ENCODE measurements around the gene MUC4.

MUC4 gene

GRCh38 chr3:195761123-195761566 is 50.6 kb downstream of the MUC4 start:
- Histone ChIP-seq H3K4me2 (no peak overlapping the region), H3K4me3 (IDR thresholded peaks at IDR 0.05; ENCODE audit: insufficient read depth, low read depth, low read length) (no peak overlapping the region), H3K79me2 (ENCODE audit: insufficient read depth, low read depth) (no peaks in the 10 kb centered on the region), H3K27me3 (ENCODE audit: insufficient read depth, low read depth) (peaks cover 45% of the 10 kb centered on the region), H3K36me3 (ENCODE audit: insufficient read depth) (no peaks in the 10 kb centered on the region), H3K9ac (no peak overlapping the region), H3K4me1 (ENCODE audit: low read depth, poor library complexity, severe bottlenecking) (no peaks in the 10 kb centered on the region), H3K27ac (no peak overlapping the region), H2AFZ (ENCODE audit: low read depth) (no peak overlapping the region), H4K20me1 (ENCODE audit: insufficient read depth) (no peaks in the 10 kb centered on the region)
- TF ChIP-seq, protein P1, sequence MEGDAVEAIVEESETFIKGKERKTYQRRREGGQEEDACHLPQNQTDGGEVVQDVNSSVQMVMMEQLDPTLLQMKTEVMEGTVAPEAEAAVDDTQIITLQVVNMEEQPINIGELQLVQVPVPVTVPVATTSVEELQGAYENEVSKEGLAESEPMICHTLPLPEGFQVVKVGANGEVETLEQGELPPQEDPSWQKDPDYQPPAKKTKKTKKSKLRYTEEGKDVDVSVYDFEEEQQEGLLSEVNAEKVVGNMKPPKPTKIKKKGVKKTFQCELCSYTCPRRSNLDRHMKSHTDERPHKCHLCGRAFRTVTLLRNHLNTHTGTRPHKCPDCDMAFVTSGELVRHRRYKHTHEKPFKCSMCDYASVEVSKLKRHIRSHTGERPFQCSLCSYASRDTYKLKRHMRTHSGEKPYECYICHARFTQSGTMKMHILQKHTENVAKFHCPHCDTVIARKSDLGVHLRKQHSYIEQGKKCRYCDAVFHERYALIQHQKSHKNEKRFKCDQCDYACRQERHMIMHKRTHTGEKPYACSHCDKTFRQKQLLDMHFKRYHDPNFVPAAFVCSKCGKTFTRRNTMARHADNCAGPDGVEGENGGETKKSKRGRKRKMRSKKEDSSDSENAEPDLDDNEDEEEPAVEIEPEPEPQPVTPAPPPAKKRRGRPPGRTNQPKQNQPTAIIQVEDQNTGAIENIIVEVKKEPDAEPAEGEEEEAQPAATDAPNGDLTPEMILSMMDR (conservative IDR thresholded peaks at IDR 0.05; ENCODE audit: low read depth, low read length): no peak

DNA sequence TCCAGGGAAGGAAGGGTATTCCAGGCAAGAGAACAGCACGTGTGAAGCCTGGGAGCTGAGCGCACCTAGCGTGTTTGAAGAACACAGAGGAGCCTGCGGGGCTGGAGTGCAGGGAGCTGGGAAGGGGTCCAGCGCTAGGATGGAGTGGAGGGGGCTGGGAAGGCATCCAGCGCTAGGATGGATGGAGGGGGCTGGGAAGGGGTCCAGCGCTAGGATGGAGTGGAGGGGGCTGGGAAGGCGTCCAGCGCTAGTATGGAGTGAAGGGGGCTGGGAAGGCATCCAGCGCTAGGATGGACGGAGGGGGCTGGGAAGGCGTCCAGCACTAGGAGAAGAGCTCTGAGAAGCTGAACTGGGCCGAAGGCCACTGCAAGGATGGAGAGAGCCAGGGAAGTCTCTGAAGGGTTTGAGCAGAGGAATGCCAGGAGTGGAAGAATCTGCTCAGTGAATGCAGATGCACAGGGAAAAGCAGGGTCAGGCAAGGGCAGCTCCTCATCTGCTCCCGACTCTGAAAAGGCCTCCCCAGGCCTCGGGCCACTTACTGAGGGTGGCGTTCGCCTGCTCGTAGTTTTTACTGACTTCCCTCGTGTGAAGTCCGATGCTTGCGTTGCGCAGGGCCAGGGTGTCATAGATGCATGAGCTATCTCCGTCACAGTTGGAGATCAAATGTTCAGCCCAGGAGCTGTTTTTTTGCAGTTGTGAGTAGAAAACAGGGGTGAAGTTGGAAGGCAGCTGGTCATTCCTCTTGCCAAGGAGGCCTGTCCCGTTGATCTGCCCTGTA is 51.2 kb downstream of the MUC4 start:
- H3K4me2 ChIP-seq: no peak overlapping the region
- H3K9ac ChIP-seq: no peak overlapping the region
- no peaks in the 10 kb centered on the region for H3K36me3 ChIP-seq (ENCODE audit: insufficient read depth)
- H3K27ac ChIP-seq: no peak overlapping the region
- H3K79me2 ChIP-seq (ENCODE audit: insufficient read depth, low read depth): no peaks in the 10 kb centered on the region
- no peak overlapping the region for H2AFZ ChIP-seq (ENCODE audit: low read depth)
- H4K20me1 ChIP-seq (ENCODE audit: insufficient read depth): no peaks in the 10 kb centered on the region
- H3K4me3 ChIP-seq (IDR thresholded peaks at IDR 0.05; ENCODE audit: insufficient read depth, low read depth, low read length): no peak overlapping the region
- peaks cover 45% of the 10 kb centered on the region for H3K27me3 ChIP-seq (ENCODE audit: insufficient read depth, low read depth)
- no peaks in the 10 kb centered on the region for H3K4me1 ChIP-seq (ENCODE audit: low read depth, poor library complexity, severe bottlenecking)
- TF ChIP-seq, protein P1 (conservative IDR thresholded peaks at IDR 0.05; ENCODE audit: low read depth, low read length): no peak

DNA sequence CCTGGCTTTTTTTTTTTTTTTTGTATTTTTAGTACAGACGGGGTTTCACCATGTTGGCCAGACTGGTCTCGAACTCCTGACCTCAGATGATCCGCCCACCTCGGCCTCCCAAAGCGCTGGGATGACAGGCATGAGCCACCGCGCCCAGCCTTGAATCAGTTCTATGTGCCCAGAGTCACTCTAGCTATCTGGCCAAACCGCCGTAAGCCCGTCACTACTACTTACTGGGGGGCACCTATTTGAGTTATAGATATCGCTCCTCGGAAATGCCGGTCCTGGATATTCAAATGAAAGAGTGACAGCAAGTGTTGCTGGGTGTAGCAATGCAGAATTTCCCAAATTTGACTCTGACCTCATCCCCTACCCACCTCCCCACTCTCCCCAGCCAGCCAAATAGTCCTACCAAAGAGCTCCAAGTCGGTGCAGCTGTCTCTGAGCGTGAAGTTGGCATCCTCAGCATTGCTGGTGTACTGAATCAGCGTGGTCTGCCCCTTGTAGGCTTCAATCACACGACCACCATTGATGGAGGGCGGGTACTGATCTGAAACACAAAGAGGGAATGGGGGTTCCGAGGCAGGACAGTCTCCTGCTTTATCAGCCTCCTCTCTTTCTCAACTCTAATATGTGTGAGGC is 52.9 kb downstream of the MUC4 start:
- H2AFZ ChIP-seq (ENCODE audit: low read depth): no peak overlapping the region
- peaks cover 33% of the 10 kb centered on the region for H3K27me3 ChIP-seq (ENCODE audit: insufficient read depth, low read depth)
- no peak overlapping the region for H3K4me3 ChIP-seq (IDR thresholded peaks at IDR 0.05; ENCODE audit: insufficient read depth, low read depth, low read length)
- TF ChIP-seq, protein P1 (conservative IDR thresholded peaks at IDR 0.05; ENCODE audit: low read depth, low read length): no peak
- no peak overlapping the region for H3K27ac ChIP-seq
- no peaks in the 10 kb centered on the region for H3K4me1 ChIP-seq (ENCODE audit: low read depth, poor library complexity, severe bottlenecking)
- no peaks in the 10 kb centered on the region for H3K79me2 ChIP-seq (ENCODE audit: insufficient read depth, low read depth)
- H3K4me2 ChIP-seq: no peak overlapping the region
- H3K9ac ChIP-seq: no peak overlapping the region
- H4K20me1 ChIP-seq (ENCODE audit: insufficient read depth): no peaks in the 10 kb centered on the region
- no peaks in the 10 kb centered on the region for H3K36me3 ChIP-seq (ENCODE audit: insufficient read depth)

GRCh38 chr3:195757827-195758226 is 53.9 kb downstream of the MUC4 start:
- Histone ChIP-seq H4K20me1 (ENCODE audit: insufficient read depth) (no peaks in the 10 kb centered on the region), H3K4me1 (ENCODE audit: low read depth, poor library complexity, severe bottlenecking) (no peaks in the 10 kb centered on the region), H3K27me3 (ENCODE audit: insufficient read depth, low read depth) (peaks cover 33% of the 10 kb centered on the region), H3K4me3 (IDR thresholded peaks at IDR 0.05; ENCODE audit: insufficient read depth, low read depth, low read length) (no peak overlapping the region), H3K36me3 (ENCODE audit: insufficient read depth) (no peaks in the 10 kb centered on the region), H3K79me2 (ENCODE audit: insufficient read depth, low read depth) (no peaks in the 10 kb centered on the region), H3K4me2 (no peak overlapping the region), H3K27ac (no peak overlapping the region), H2AFZ (ENCODE audit: low read depth) (no peak overlapping the region), H3K9ac (no peak overlapping the region)
- TF ChIP-seq, protein P1 (conservative IDR thresholded peaks at IDR 0.05; ENCODE audit: low read depth, low read length): no peak
